ENCODE data around the gene G6PD. TPM values are rescaled to one million over a fixed set of nuclear protein-coding genes. Genes with fewer than 3 reads are reported as not detected.

The G6PD gene
- total RNA-seq, 1 experiment from 2014 or later: 72.8 TPM

- no peak for TF ChIP-seq SP1 (CRISPR knock-in tag; conservative IDR thresholded peaks at IDR 0.05)
- TF ChIP-seq ZNF396 (CRISPR knock-in tag; IDR thresholded peaks at IDR 0.05; ENCODE audit: borderline replicate concordance): no peak
- TF ChIP-seq ZNF232 (CRISPR knock-in tag; IDR thresholded peaks at IDR 0.05): no peak
- no peak for TF ChIP-seq STAT6 (CRISPR knock-in tag; conservative IDR thresholded peaks at IDR 0.05; ENCODE audit: low read depth)
- no peak for TF ChIP-seq ZNF317 (CRISPR knock-in tag; IDR thresholded peaks at IDR 0.05; ENCODE audit: borderline replicate concordance, low read depth)
- no peak for TF ChIP-seq CREM (CRISPR knock-in tag; IDR thresholded peaks at IDR 0.05)
- no peak for TF ChIP-seq USF1 (CRISPR knock-in tag; IDR thresholded peaks at IDR 0.05)
- TF ChIP-seq ZNF425 (CRISPR knock-in tag; conservative IDR thresholded peaks at IDR 0.05): no peak
- TF ChIP-seq JUN (CRISPR knock-in tag; IDR thresholded peaks at IDR 0.05): no peak
- no peak for TF ChIP-seq GRHL2 (CRISPR knock-in tag; IDR thresholded peaks at IDR 0.05; ENCODE audit: insufficient replicate concordance, severe bottlenecking)
- no peak for TF ChIP-seq IRF2 (CRISPR knock-in tag; IDR thresholded peaks at IDR 0.05; ENCODE audit: borderline replicate concordance, low read depth)
- no peak for TF ChIP-seq ZBTB21 (CRISPR knock-in tag; IDR thresholded peaks at IDR 0.05; ENCODE audit: borderline replicate concordance)
- TF ChIP-seq E2F5 (CRISPR knock-in tag; IDR thresholded peaks at IDR 0.05): no peak
- TF ChIP-seq ZNF512 (CRISPR knock-in tag; IDR thresholded peaks at IDR 0.05; ENCODE audit: borderline replicate concordance): no peak
- TF ChIP-seq KAT7 (CRISPR knock-in tag; IDR thresholded peaks at IDR 0.05; ENCODE audit: borderline replicate concordance): no peak
- no peak for TF ChIP-seq RELA (CRISPR knock-in tag; IDR thresholded peaks at IDR 0.05; ENCODE audit: borderline replicate concordance)
- TF ChIP-seq ZNF263 (CRISPR knock-in tag; IDR thresholded peaks at IDR 0.05; ENCODE audit: low read depth): no peak
- no peak for TF ChIP-seq SMAD3 (CRISPR knock-in tag; IDR thresholded peaks at IDR 0.05; ENCODE audit: borderline replicate concordance)
- no peak for TF ChIP-seq RORB (CRISPR knock-in tag; IDR thresholded peaks at IDR 0.05)
- TF ChIP-seq FOXK1 (CRISPR knock-in tag; IDR thresholded peaks at IDR 0.05): no peak
- CTCF ChIA-PET: interaction anchor here (1.3 kb wide), 1 partner anchor 12 kb away, joined by 4 read pairs; the partner anchor contains the start of gene SLC10A3
Measured at GRCh38 chrX:154502989-154503388, 43.7 kb downstream of the G6PD start.

More at GRCh38 chrX:154502989-154503388, 43.7 kb downstream of the G6PD start:
- POLR2A ChIA-PET: interaction anchor here (0.7 kb wide), 1 partner anchor 140 kb away, joined by 9 read pairs; no protein-coding TSS in a partner anchor
- Mint-ChIP-seq H3K4me1 (no peaks in the 10 kb centered on the region), H3K9me3 (no peaks in the 10 kb centered on the region), H3K36me3 (no peaks in the 10 kb centered on the region), H3K27me3 (ENCODE audit: low read depth) (peaks cover 2% of the 10 kb centered on the region; the same call in 1 of the 2 replicates), H3K27ac (no peak overlapping the region), H3K4me3 (no peak overlapping the region)
- no peak for ATAC-seq
- DNase-seq (ENCODE audit: low spot score): no peak
